Aorta (tissue), 5 donors: ENCODE results near the gene NTN1. TPM values are rescaled to one million over a fixed set of nuclear protein-coding genes. Genes with fewer than 3 reads are reported as not detected.

Source experiments
- ATAC-seq: fragments of 200-7000 bp; cut with Tn5 transposase; one replicate; pipeline ENCODE4 v1.9.1; 2022; ENCODE audit warnings: moderate library complexity; ENCODE audit not compliant: low FRiP score
- DNase-seq, 2 donors: peaks; one replicate each; pipeline ENCODE4 v3.0.0-alpha.2; 2020
- H3K27ac ChIP-seq, 2 donors: one replicate each; pipeline ENCODE4 v1.5.1; 2013; ENCODE audit warnings: low read length in 2 of 2, mild to moderate bottlenecking in 2 of 2, moderate library complexity in 2 of 2, control low read depth in 1 of 2, inconsistent platforms in 1 of 2, low read depth in 1 of 2
- H3K27me3 ChIP-seq, 2 donors: one replicate each; pipeline ENCODE4 v1.6.1; 2013; ENCODE audit warnings: control low read depth in 1 of 2, low read length in 1 of 2, mild to moderate bottlenecking in 1 of 2, moderate library complexity in 1 of 2; ENCODE audit not compliant: insufficient read depth in 2 of 2, control insufficient read depth in 1 of 2
- H3K36me3 ChIP-seq, 2 donors: one replicate each; pipeline ENCODE4 v1.6.1; 2013; ENCODE audit warnings: control low read depth in 1 of 2, low read length in 1 of 2, mild to moderate bottlenecking in 1 of 2; ENCODE audit not compliant: insufficient read depth in 2 of 2, control insufficient read depth in 1 of 2
- H3K4me1 ChIP-seq, 2 donors: one replicate each; pipeline ENCODE4 v1.6.1; 2013; ENCODE audit warnings: low read length in 2 of 2, control low read depth in 1 of 2, mild to moderate bottlenecking in 1 of 2, moderate library complexity in 1 of 2; ENCODE audit not compliant: insufficient read depth in 2 of 2, control insufficient read depth in 1 of 2
- H3K4me3 ChIP-seq, 2 donors: one replicate each; pipeline ENCODE4 v1.5.1; 2013; ENCODE audit warnings: low read length in 2 of 2, control low read depth in 1 of 2, mild to moderate bottlenecking in 1 of 2
- H3K9me3 ChIP-seq: one replicate; pipeline ENCODE4 v1.6.1; 2013; ENCODE audit warnings: mild to moderate bottlenecking, low read length; ENCODE audit not compliant: control insufficient read depth
- WGBS, 2 donors: extraction: QIAGEN DNeasy Blood & Tissue Kit; methylation state at CpG; one replicate each; pipeline ENCODE4 v1.1.7; 2013; 5-methylcytosine and 5-hydroxymethylcytosine counted together
- intact Hi-C, 2 donors: fragments of 100-400 bp; cut with DNase I; formaldehyde crosslinking; loops; one replicate each; pipeline versions ENCODE4 v1.14.2 to v1.15.0; 2022
- polyA plus RNA-seq, 2 donors: library from polyadenylated mRNA; stranded (reverse); fragments of 200-250 nt; gene quantifications; one replicate each; pipeline ENCODE4 v1.2.3, GENCODE V29; 2013
- total RNA-seq, 2 donors: library from RNA; stranded (reverse); fragmentation: NEBNext Ultra II Directional; extraction: Animal tissue kit (Norgen Biotek cat#: 25700); gene quantifications; one replicate each; pipeline ENCODE4 v1.2.1, GENCODE V29; 2021
- donor health status: healthy with polysubstance abuse.
- donor health status: Bipolar disorder and iron deficiency.
- donor health status: DM: no; HTN: no; CAD: no.
- donor health status: DM: no; HTN: no; CAD: no.
- donor health status: DM: yes; HTN: yes; CAD: no.

The NTN1 gene
- total and polyA plus RNA-seq, 4 donors: 6.6 to 90.4 (median 37.1) TPM

- Histone ChIP-seq H3K27me3 (no peaks in the 10 kb centered on the region), H3K4me1 (no peaks in the 10 kb centered on the region), H3K36me3 (no peaks in the 10 kb centered on the region), H3K4me3 (no peak overlapping the region), H3K9me3 (no peaks in the 10 kb centered on the region), H3K27ac (no peak overlapping the region)
- intact Hi-C loops: no loop called here
- DNase-seq: no peak
- 76 to 83% methylated on average over 10 of the region's 10 CpGs for WGBS, 2 donors
- ATAC-seq: no peak
Measured at GRCh38 chr17:9195961-9196670, 174.8 kb downstream of the NTN1 start.

- DNase-seq: no peak
- Histone ChIP-seq H3K4me1 (no peaks in the 10 kb centered on the region), H3K36me3 (no peaks in the 10 kb centered on the region), H3K27ac (no peak overlapping the region), H3K27me3 (no peaks in the 10 kb centered on the region), H3K4me3 (no peak overlapping the region), H3K9me3 (no peaks in the 10 kb centered on the region)
- WGBS, 2 donors: 61 to 64% methylated on average over 16 of the region's 16 CpGs
- intact Hi-C loops: loop anchor here in 1 of 2 donors (10.0 kb wide), 1 partner anchor 95 kb away; no protein-coding TSS in a partner anchor
- ATAC-seq: no peak
Measured at GRCh38 chr17:9199571-9200551, 178.6 kb downstream of the NTN1 start.

DNA sequence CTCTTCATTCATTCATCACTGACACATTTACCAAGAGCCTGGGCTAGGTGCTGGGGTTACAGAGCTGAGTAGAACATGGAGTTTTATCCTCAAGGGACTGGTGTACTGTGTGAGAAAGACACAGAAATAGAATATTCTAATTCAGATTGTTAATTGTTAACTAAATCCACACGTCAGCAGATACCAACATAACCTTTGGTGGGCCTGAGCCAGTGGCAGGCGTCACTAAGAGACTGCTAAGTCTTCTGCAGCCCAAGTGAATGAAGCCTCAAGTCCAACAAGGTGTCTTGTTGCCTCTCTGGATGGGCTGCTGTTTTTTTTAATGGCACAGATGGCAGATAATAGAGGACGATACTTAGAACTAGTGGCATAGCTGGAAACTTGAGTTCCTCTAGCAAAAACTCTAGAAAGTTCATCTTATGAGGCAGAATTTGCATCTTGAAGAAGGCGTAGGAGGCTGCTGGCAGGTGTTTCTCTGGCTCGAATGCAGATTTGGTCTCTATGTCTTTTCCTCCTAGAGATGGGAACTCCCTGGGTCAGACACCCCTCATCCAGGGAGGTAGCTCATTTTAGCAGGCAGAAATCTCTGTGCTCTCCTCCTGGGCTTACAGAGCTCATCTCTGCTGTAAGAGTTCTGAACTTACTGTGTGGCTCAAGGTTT, 179.5 kb downstream of the NTN1 start:
- intact Hi-C loops: loop anchor here in 1 of 2 donors (10.0 kb wide), 1 partner anchor 94 kb away; no protein-coding TSS in a partner anchor
- no peak for ATAC-seq
- WGBS, 2 donors: 86 to 88% methylated on average over 5 of the region's 5 CpGs

DNA sequence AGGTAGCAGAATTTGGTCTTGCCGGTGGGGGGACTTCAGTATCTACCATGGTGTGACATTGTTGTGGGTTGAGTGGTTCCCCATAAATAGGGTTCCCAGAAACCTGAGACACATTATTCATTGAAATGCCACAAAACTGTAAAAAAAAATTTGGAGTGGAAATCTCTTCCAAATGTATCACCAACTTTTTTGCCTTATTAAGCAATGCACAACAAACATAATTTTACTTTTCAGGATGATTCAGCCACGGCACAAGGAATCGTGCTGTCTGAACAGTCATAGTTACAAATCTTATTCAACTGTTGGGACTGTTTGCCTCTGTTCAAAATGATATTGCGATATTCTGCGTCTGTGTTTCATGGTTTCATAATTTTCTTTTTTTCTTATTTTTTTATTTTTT, 181.2 kb downstream of the NTN1 start:
- ATAC-seq: no peak
- 93 to 94% methylated on average over 5 of the region's 5 CpGs for WGBS, 2 donors

More for the DNA sequence above, 179.5 kb downstream of the NTN1 start:
- H3K4me1 ChIP-seq: no peaks in the 10 kb centered on the region
- no peaks in the 10 kb centered on the region for H3K27me3 ChIP-seq
- H3K27ac ChIP-seq: no peak overlapping the region
- H3K36me3 ChIP-seq: no peaks in the 10 kb centered on the region
- no peaks in the 10 kb centered on the region for H3K9me3 ChIP-seq
- H3K4me3 ChIP-seq: no peak overlapping the region
- no peak for DNase-seq

GRCh38 chr17:9203771-9204425, 182.6 kb downstream of the NTN1 start:
- ATAC-seq (no peak), DNase-seq (no peak)
- Histone ChIP-seq H3K36me3 (no peaks in the 10 kb centered on the region), H3K4me3 (no peak overlapping the region), H3K4me1 (no peaks in the 10 kb centered on the region), H3K27me3 (no peaks in the 10 kb centered on the region), H3K27ac (no peak overlapping the region), H3K9me3 (no peaks in the 10 kb centered on the region)
- 76 to 91% methylated on average over 3 of the region's 3 CpGs for WGBS, 2 donors
- intact Hi-C loops: loop anchor here in 1 of 2 donors (10.0 kb wide), 1 partner anchor 91 kb away; no protein-coding TSS in a partner anchor

More for the DNA sequence above, 181.2 kb downstream of the NTN1 start:
- no peak for DNase-seq
- H3K4me3 ChIP-seq: no peak overlapping the region
- intact Hi-C loops: loop anchor here in 1 of 2 donors (10.0 kb wide), 1 partner anchor 92 kb away; no protein-coding TSS in a partner anchor
- no peaks in the 10 kb centered on the region for H3K36me3 ChIP-seq
- H3K9me3 ChIP-seq: no peaks in the 10 kb centered on the region
- H3K4me1 ChIP-seq: no peaks in the 10 kb centered on the region
- H3K27ac ChIP-seq: no peak overlapping the region
- no peaks in the 10 kb centered on the region for H3K27me3 ChIP-seq

- intact Hi-C loops: loop anchor here in 1 of 2 donors (10.0 kb wide), 1 partner anchor 90 kb away; no protein-coding TSS in a partner anchor
- Histone ChIP-seq H3K27ac (no peak overlapping the region), H3K27me3 (no peaks in the 10 kb centered on the region), H3K9me3 (no peaks in the 10 kb centered on the region), H3K36me3 (no peaks in the 10 kb centered on the region), H3K4me3 (no peak overlapping the region), H3K4me1 (no peaks in the 10 kb centered on the region)
- ATAC-seq: no peak
- WGBS, 2 donors: 92 to 93% methylated on average over 5 of the region's 5 CpGs
- DNase-seq: no peak
Measured at GRCh38 chr17:9204637-9205329, 183.5 kb downstream of the NTN1 start.

- no peak overlapping the region for H3K27ac ChIP-seq
- H3K9me3 ChIP-seq: no peaks in the 10 kb centered on the region
- intact Hi-C loops: loop anchor here in 1 of 2 donors (10.0 kb wide), 1 partner anchor 89 kb away; no protein-coding TSS in a partner anchor
- no peaks in the 10 kb centered on the region for H3K36me3 ChIP-seq
- H3K27me3 ChIP-seq: no peaks in the 10 kb centered on the region
- ATAC-seq: peak; percentile 33
- H3K4me1 ChIP-seq: no peaks in the 10 kb centered on the region
- 65 to 67% methylated on average over 14 of the region's 14 CpGs for WGBS, 2 donors
- DNase-seq: no peak
- H3K4me3 ChIP-seq: no peak overlapping the region
Measured at GRCh38 chr17:9205520-9206409, 184.5 kb downstream of the NTN1 start.
